C4-2B (cell line): Measurements from ENCODE around the gene ZNF780B.
A peak's percentile ranks its signal among the peaks of the same experiment; 100 is the strongest.

Experiments used
- H3K27ac ChIP-seq: fragments of 450-650 bp; 2 replicates; pipeline ENCODE4 v1.5.1; 2017
- ZFX ChIP-seq: fragments of 450-650 bp; IDR thresholded peaks from 2 replicates; pipeline ENCODE4 v1.6.1; 2017
- TF ChIP-seq, protein P1 (sequence below): fragments of 450-650 bp; conservative IDR thresholded peaks from 2 replicates; pipeline ENCODE4 v1.5.1; 2017; ENCODE audit warnings: mild to moderate bottlenecking

The ZNF780B gene

DNA sequence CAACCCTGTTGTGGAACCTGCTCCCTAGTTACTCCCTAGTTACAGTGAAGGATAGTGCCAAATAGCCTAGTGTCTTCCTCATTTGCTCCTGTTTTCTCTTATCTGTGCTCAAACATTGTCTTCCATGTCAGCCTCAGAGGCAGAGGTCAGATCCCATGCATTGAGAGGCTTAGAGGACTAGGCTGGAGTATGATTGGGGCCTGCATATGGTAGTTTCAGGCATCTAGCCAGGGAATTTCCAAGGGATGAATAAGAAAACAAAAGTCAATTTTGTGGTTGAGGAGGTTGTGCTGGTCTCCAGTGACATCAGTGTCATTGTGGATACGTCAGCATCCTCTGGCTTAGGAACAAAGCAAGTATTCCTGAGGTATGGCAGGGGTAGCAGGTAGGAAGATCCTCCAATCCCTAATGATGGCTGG, 49.7 kb downstream of the ZNF780B start:
- H3K27ac ChIP-seq, result no peak overlapping the region
- TF ChIP-seq ZFX, result no peak
- TF ChIP-seq, protein P1, sequence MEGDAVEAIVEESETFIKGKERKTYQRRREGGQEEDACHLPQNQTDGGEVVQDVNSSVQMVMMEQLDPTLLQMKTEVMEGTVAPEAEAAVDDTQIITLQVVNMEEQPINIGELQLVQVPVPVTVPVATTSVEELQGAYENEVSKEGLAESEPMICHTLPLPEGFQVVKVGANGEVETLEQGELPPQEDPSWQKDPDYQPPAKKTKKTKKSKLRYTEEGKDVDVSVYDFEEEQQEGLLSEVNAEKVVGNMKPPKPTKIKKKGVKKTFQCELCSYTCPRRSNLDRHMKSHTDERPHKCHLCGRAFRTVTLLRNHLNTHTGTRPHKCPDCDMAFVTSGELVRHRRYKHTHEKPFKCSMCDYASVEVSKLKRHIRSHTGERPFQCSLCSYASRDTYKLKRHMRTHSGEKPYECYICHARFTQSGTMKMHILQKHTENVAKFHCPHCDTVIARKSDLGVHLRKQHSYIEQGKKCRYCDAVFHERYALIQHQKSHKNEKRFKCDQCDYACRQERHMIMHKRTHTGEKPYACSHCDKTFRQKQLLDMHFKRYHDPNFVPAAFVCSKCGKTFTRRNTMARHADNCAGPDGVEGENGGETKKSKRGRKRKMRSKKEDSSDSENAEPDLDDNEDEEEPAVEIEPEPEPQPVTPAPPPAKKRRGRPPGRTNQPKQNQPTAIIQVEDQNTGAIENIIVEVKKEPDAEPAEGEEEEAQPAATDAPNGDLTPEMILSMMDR, result no peak

DNA sequence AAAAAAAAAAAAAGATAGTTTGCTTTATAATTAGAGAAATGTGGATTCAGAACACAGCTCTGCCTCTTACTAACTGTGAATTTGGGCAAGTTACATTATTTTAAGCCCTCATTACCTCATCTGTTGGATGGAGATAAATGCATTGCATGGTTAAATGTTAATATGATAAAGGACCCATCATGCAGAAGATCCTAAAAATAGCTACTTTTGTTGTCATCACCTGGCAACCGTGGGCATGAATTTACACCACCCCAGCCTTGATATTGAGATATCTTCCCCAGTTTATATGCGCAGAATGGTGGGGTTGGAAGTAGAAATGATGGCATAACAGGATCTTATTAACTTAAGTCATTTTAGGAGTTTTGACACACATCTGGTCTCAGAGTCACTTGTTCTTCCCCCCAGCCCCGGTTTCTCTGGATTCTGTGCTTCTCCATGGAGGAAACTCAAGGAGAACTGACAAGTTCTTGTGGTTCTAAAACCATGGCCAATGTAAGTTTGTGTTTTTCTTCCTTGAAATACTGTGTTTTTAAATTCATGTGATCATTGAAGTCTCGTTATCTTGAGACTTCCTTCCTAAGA, 50.2 kb downstream of the ZNF780B start:
- no peak overlapping the region for H3K27ac ChIP-seq
- TF ChIP-seq, protein P1, result no peak
- no peak for TF ChIP-seq ZFX

DNA sequence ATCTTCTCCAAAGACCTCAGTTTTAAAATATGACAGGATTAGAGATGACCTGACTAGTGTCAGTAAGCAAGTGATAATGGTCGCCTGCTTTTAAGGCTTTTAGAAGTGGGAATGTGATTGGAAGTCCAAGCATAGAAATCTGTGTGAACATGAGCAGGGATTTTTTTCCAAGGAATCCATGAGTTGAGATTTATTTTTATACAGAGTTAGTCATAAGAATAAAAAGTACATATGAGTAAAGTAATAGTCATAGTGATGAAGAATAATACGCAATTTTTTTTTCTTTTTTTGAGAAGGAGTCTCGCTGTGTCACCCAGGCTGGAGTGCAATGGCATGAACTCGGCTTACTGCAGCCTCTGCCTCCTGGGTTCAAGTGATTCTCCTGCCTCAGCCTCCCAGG, 57.5 kb downstream of the ZNF780B start:
- no peak overlapping the region for H3K27ac ChIP-seq

DNA sequence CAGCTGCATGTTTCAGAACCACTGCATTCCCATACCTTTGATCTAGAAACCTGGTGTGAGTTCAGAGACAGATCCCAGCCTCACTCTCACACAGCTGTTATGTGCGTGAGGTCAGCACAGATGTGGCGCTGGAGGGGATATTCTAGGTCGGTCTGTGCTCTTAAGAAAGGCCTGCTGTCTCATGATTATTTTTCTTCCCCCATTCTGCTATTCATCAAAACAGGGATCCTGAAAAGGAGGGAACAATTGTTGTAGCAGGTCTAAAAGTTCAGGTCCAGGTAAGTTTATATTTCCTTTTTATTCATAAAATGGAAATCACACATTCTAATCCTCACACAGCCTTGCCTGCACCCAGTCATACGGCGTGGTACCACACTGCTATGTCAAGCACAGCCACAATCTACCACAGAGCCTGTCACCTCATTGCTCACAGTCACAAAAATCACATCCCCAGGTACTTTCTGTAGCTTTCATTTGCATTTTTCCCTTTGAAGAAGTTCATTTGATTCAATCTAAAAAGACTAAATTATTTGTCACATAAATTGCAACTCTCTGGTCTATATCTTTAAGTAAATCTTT, 58.3 kb downstream of the ZNF780B start:
- no peak for TF ChIP-seq ZFX
- TF ChIP-seq, protein P1, result no peak
- H3K27ac ChIP-seq, result peak overlapping the region; percentile 73

More for the DNA sequence above, 57.5 kb downstream of the ZNF780B start:
- TF ChIP-seq ZFX, result no peak
- TF ChIP-seq, protein P1, result no peak

DNA sequence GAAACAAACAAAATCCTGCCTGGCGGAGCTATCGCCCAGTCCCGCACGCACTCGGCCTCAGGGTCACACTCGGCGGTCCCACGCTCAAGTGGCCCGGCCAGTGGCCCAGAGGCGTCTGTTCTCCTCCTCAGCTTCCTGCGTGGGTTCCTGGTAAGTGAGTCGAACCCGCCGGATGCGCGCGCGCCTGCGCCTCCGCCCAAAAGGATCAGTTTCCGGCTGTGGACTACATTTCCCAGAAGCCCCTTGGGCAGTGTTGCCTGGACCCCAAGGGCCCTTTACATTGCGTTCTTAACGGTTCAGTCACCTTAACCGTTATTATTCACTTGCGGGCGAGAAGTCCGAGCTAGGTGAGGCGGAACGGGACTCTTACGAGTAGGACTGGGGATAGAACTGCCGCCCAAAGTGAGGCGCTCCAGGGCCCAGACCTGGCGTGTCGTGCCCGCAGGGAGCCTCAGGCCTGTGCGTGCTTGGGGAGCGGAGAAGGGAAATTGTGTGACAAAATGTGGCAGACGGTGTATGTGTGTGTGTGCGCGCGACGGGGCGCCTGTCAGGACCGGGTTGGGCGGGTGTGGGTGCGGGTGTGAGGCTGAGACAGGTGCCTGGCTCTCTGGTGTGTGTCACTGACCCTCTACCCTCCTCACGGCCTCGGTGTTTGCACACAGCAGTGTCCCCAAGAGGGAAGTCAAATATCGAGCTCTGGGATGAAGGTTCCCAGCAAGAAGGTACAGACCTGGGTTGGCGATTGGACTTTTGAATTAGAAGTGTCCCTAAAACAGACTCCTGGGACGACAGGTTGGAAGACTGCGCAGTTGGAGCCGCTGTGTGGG, 59.0 kb downstream of the ZNF780B start, which contains the start of gene ZNF546:
ZNF546 (plus strand) TSS at position 250 of the 827 bp plus-strand sequence. CDS start 1,267 bp downstream, outside the sequence.
- TF ChIP-seq, protein P1, result no peak
- TF ChIP-seq ZFX, result peak; percentile 96
- peak within 1 kb of the TSS; percentile 73 for H3K27ac ChIP-seq

DNA sequence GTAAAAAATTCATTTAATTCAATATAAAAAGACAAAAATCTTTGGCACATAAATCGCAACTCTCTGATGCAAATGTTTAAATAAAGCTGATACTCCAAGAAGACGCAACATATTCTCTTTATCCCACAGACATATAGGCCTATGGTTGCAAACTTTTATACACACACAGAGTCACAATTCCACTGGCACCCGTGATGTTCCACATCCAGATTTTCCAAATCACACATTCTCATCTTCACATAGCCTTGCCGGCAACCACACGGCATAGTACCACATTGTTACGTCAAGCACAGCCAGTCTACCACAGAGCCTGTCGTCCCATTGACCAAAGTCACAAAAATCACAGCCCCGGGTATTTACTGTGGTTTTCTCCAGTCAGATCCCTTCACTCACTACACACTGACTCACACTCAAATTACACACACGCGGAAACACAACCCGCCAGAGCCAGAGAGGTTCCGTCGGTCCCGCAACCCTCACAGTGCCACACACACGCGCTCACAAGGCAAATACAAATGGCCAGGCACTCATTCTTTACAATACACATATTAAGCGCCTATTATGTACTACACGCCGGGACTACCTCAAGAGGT, 59.7 kb downstream of the ZNF780B start:
- H3K27ac ChIP-seq, result peak overlapping the region; percentile 73

More for the DNA sequence above, 59.7 kb downstream of the ZNF780B start:
- TF ChIP-seq ZFX, result no peak
- TF ChIP-seq, protein P1, result no peak
